ENCODE data around the gene CBFA2T3.

The CBFA2T3 gene

DNA sequence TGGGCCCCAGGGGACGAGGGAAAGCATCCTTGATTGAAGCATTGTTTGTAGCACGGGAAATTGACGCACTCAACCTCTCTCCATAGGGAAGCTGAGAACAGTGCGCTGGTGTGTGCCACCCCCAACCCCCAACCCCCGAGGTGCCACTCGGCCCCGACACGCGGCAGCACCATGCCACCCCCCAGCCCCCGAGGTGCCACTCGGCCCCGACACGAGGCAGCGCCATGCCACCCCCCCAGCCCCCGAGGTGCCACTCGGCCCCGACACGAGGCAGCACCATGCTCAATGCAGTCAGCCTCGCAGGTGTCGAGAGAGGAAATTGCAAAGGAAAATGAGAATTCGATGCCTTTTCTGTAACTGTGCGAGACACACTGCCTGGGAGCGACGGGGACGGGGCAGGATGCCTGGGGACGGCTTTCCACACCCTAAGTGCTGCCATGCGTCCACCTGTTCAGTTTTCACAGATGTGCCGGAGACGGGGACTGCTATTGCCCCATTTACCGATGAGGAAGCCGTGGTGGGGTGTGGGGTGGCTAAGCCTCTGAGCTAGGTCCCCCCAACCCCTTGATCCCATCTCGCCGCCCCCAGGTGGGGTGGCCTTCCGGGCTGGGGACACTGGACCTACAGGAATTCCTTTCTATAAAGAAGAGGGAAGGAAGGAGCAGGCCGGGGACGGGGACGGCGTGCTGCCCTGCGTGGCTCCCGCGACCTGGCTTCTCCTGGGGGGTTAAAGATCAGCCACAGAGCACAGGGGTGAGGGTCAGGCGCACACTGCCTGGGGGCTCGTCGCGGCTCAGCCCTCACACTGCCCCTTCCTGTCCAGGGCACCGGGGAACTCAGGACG lies 9.8 kb downstream of the CBFA2T3 start:
- no peaks in the 10 kb centered on the region for H3K27me3 ChIP-seq (ENCODE audit: control insufficient read depth, insufficient read depth, low read length)
- H3K4me1 ChIP-seq (ENCODE audit: control insufficient read depth, insufficient read depth, low read length), result no peaks in the 10 kb centered on the region
- no peak overlapping the region for H3K9ac ChIP-seq (ENCODE audit: low read length)
- no peak overlapping the region for H3K4me3 ChIP-seq (ENCODE audit: low read length)
- H3K36me3 ChIP-seq (ENCODE audit: control insufficient read depth, insufficient read depth, low read length), result no peaks in the 10 kb centered on the region
- H3K27ac ChIP-seq (ENCODE audit: low read depth, low read length), result no peak overlapping the region

- Histone ChIP-seq H3K4me1 (ENCODE audit: control insufficient read depth, insufficient read depth, low read length) (no peaks in the 10 kb centered on the region), H3K4me3 (ENCODE audit: low read length) (no peak overlapping the region), H3K27me3 (ENCODE audit: control insufficient read depth, insufficient read depth, low read length) (no peaks in the 10 kb centered on the region), H3K9ac (ENCODE audit: low read length) (no peak overlapping the region), H3K36me3 (ENCODE audit: control insufficient read depth, insufficient read depth, low read length) (no peaks in the 10 kb centered on the region), H3K27ac (ENCODE audit: low read depth, low read length) (no peak overlapping the region)
Measured at GRCh38 chr16:88965826-88966480, 11.1 kb downstream of the CBFA2T3 start.

- H3K36me3 ChIP-seq (ENCODE audit: control insufficient read depth, insufficient read depth, low read length), result no peaks in the 10 kb centered on the region
- no peak overlapping the region for H3K27ac ChIP-seq (ENCODE audit: low read depth, low read length)
- H3K9ac ChIP-seq (ENCODE audit: low read length), result no peak overlapping the region
- H3K27me3 ChIP-seq (ENCODE audit: control insufficient read depth, insufficient read depth, low read length), result no peaks in the 10 kb centered on the region
- H3K4me3 ChIP-seq (ENCODE audit: low read length), result no peak overlapping the region
- H3K4me1 ChIP-seq (ENCODE audit: control insufficient read depth, insufficient read depth, low read length), result no peaks in the 10 kb centered on the region
Measured at GRCh38 chr16:88965411-88965810, 11.6 kb downstream of the CBFA2T3 start.

DNA sequence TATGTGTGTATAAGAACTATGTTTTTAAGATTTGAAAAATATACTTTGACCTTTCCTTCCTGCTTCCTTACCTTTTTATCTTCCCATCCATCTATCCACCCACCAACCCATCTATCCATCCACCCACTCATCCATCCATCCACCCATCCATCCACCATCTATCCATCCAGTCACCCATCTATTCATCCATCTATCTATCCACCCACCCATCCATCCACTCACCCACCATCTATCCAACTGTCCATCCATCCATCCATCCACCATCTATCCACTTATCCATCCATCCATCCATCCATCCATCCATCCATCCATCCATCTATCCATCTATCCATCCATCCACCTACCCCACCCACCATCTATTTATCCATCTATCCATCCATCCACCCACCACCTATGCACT lies 12.4 kb downstream of the CBFA2T3 start:
- H3K27ac ChIP-seq (ENCODE audit: low read depth, low read length), result no peak overlapping the region
- H3K36me3 ChIP-seq (ENCODE audit: control insufficient read depth, insufficient read depth, low read length), result no peaks in the 10 kb centered on the region
- no peaks in the 10 kb centered on the region for H3K4me1 ChIP-seq (ENCODE audit: control insufficient read depth, insufficient read depth, low read length)
- no peak overlapping the region for H3K9ac ChIP-seq (ENCODE audit: low read length)
- H3K4me3 ChIP-seq (ENCODE audit: low read length), result no peak overlapping the region
- H3K27me3 ChIP-seq (ENCODE audit: control insufficient read depth, insufficient read depth, low read length), result no peaks in the 10 kb centered on the region

DNA sequence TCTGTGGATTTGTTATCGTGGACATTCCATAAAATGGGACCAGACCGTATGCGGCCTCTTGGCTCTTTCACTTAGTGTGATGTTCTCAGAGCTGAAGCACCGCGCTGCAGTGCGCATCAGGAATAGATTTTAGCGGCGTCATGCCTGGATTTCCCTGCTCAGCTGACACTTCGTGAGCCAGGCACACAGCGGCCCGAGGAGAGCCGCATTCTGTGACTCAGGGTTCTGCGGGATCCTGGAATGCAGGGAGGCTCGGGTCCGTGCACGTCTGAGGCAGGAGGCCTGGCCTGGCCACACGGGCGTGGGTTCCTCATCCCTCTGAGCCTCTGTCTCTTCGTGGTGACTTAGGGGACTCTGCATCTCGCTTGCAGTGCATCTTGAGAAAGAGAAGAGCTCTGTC lies 13.4 kb downstream of the CBFA2T3 start:
- no peak overlapping the region for H3K4me3 ChIP-seq (ENCODE audit: low read length)
- H3K27ac ChIP-seq (ENCODE audit: low read depth, low read length), result no peak overlapping the region
- H3K4me1 ChIP-seq (ENCODE audit: control insufficient read depth, insufficient read depth, low read length), result no peaks in the 10 kb centered on the region
- H3K9ac ChIP-seq (ENCODE audit: low read length), result no peak overlapping the region
- H3K36me3 ChIP-seq (ENCODE audit: control insufficient read depth, insufficient read depth, low read length), result no peaks in the 10 kb centered on the region
- no peaks in the 10 kb centered on the region for H3K27me3 ChIP-seq (ENCODE audit: control insufficient read depth, insufficient read depth, low read length)

GRCh38 chr16:88962478-88963152 lies 14.4 kb downstream of the CBFA2T3 start:
- H3K27me3 ChIP-seq (ENCODE audit: control insufficient read depth, insufficient read depth, low read length), result no peaks in the 10 kb centered on the region
- no peaks in the 10 kb centered on the region for H3K36me3 ChIP-seq (ENCODE audit: control insufficient read depth, insufficient read depth, low read length)
- no peak overlapping the region for H3K9ac ChIP-seq (ENCODE audit: low read length)
- no peak overlapping the region for H3K27ac ChIP-seq (ENCODE audit: low read depth, low read length)
- no peak overlapping the region for H3K4me3 ChIP-seq (ENCODE audit: low read length)
- no peaks in the 10 kb centered on the region for H3K4me1 ChIP-seq (ENCODE audit: control insufficient read depth, insufficient read depth, low read length)

DNA sequence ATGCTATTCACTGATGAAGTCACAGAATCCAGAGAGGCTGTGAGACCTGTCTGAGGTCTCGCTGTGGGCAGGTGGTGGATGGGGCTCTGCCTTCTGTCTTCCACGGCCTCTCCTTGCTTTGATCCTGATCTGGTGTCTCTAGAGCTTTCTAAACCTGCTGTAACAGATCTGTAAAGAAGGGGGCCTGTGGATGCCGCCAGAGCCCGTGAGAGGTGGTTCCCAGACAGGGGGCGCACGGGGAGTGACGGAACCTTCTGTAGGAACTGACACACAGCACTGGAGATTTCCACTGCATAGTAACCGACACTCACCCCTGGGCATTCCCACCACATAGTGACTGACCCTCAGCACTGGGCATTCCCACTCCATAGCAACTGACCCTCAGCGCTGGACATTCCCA lies 16.0 kb downstream of the CBFA2T3 start:
- Histone ChIP-seq H3K4me3 (ENCODE audit: low read length) (no peak overlapping the region), H3K4me1 (ENCODE audit: control insufficient read depth, insufficient read depth, low read length) (no peaks in the 10 kb centered on the region), H3K36me3 (ENCODE audit: control insufficient read depth, insufficient read depth, low read length) (no peaks in the 10 kb centered on the region), H3K27me3 (ENCODE audit: control insufficient read depth, insufficient read depth, low read length) (peaks cover 3% of the 10 kb centered on the region), H3K27ac (ENCODE audit: low read depth, low read length) (no peak overlapping the region), H3K9ac (ENCODE audit: low read length) (no peak overlapping the region)

DNA sequence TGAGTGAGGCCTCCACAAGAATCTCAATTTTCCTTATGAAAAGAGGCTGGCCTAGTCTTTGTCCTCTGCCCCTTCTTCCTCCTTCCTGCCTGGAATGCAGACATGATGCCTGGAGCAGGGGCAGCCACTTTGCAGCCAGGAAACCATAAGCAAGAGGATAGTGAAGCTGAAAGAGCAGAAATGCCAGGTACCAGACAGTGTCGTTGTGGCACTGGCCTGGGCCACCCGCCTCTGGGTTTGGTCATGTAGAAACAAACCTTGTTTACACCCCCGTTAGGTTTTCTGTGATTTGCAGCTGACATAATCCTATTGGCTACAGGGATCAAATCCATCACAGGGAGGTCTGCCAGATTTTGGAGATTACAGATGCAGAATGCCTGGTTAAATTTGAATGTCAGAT lies 16.5 kb downstream of the CBFA2T3 start:
- Histone ChIP-seq H3K36me3 (ENCODE audit: control insufficient read depth, insufficient read depth, low read length) (no peaks in the 10 kb centered on the region), H3K27me3 (ENCODE audit: control insufficient read depth, insufficient read depth, low read length) (peaks cover 3% of the 10 kb centered on the region), H3K4me1 (ENCODE audit: control insufficient read depth, insufficient read depth, low read length) (no peaks in the 10 kb centered on the region), H3K27ac (ENCODE audit: low read depth, low read length) (no peak overlapping the region), H3K9ac (ENCODE audit: low read length) (no peak overlapping the region), H3K4me3 (ENCODE audit: low read length) (no peak overlapping the region)

DNA sequence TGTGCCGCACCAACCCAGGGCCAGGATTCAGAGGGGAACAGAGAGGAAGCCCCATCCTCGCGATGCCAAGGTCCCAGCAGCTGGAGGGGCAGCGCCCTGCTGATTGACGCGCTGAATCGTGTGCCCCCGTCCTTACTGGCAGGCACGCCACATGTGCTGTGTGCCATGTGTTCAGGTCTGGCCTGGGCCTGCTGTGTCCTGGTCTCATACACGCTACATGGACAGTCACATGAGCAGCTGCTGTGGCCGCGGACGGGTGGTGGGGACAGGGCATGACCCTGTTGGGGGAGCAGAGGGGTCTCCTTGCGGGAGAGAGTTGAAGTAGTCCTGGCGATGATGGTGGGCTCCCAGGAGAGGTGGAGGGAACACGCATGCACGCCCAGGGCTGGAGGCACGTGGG lies 18.0 kb downstream of the CBFA2T3 start:
- no peak overlapping the region for H3K27ac ChIP-seq (ENCODE audit: low read depth, low read length)
- no peak overlapping the region for H3K9ac ChIP-seq (ENCODE audit: low read length)
- H3K4me3 ChIP-seq (ENCODE audit: low read length), result no peak overlapping the region
- H3K36me3 ChIP-seq (ENCODE audit: control insufficient read depth, insufficient read depth, low read length), result no peaks in the 10 kb centered on the region
- H3K4me1 ChIP-seq (ENCODE audit: control insufficient read depth, insufficient read depth, low read length), result no peaks in the 10 kb centered on the region
- H3K27me3 ChIP-seq (ENCODE audit: control insufficient read depth, insufficient read depth, low read length), result peaks cover 3% of the 10 kb centered on the region

GRCh38 chr16:88957887-88958577 lies 19.0 kb downstream of the CBFA2T3 start:
- Histone ChIP-seq H3K36me3 (ENCODE audit: control insufficient read depth, insufficient read depth, low read length) (no peaks in the 10 kb centered on the region), H3K4me3 (ENCODE audit: low read length) (no peak overlapping the region), H3K9ac (ENCODE audit: low read length) (no peak overlapping the region), H3K27ac (ENCODE audit: low read depth, low read length) (no peak overlapping the region), H3K4me1 (ENCODE audit: control insufficient read depth, insufficient read depth, low read length) (no peaks in the 10 kb centered on the region), H3K27me3 (ENCODE audit: control insufficient read depth, insufficient read depth, low read length) (peaks cover 3% of the 10 kb centered on the region)

- Histone ChIP-seq H3K27me3 (ENCODE audit: control insufficient read depth, insufficient read depth, low read length) (peaks cover 3% of the 10 kb centered on the region), H3K27ac (ENCODE audit: low read depth, low read length) (no peak overlapping the region), H3K9ac (ENCODE audit: low read length) (no peak overlapping the region), H3K4me1 (ENCODE audit: control insufficient read depth, insufficient read depth, low read length) (no peaks in the 10 kb centered on the region), H3K4me3 (ENCODE audit: low read length) (no peak overlapping the region), H3K36me3 (ENCODE audit: control insufficient read depth, insufficient read depth, low read length) (no peaks in the 10 kb centered on the region)
Measured at GRCh38 chr16:88957433-88957767, 19.6 kb downstream of the CBFA2T3 start.

All from rectal smooth muscle tissue (tissue), 1 donor.